Measurements from ENCODE around the gene HOXD10.

Gene HOXD10

GRCh38 chr2:176107731-176108181, 8.8 kb upstream of the HOXD10 start:
- TF ChIP-seq CTCF (IDR thresholded peaks at IDR 0.05; ENCODE audit: low read length, missing control alignments): no peak
- H3K4me3 ChIP-seq (replicated peaks; ENCODE audit: low read depth, low read length): no peak overlapping the region
- DNase-seq (ENCODE audit: low read depth): no peak

- no peak overlapping the region for H3K4me3 ChIP-seq (replicated peaks; ENCODE audit: low read depth, low read length)
- no peak for TF ChIP-seq CTCF (IDR thresholded peaks at IDR 0.05; ENCODE audit: low read length, missing control alignments)
- DNase-seq (ENCODE audit: low read depth): no peak
Observed at GRCh38 chr2:176109192-176109901, 7.2 kb upstream of the HOXD10 start.

- no peak overlapping the region for H3K4me3 ChIP-seq (replicated peaks; ENCODE audit: low read depth, low read length)
- TF ChIP-seq CTCF (IDR thresholded peaks at IDR 0.05; ENCODE audit: low read length, missing control alignments): no peak
- DNase-seq (ENCODE audit: low read depth): no peak
Observed at GRCh38 chr2:176109946-176110345, 6.6 kb upstream of the HOXD10 start.

GRCh38 chr2:176110415-176111308, 5.9 kb upstream of the HOXD10 start:
- no peak overlapping the region for H3K4me3 ChIP-seq (replicated peaks; ENCODE audit: low read depth, low read length)
- no peak for TF ChIP-seq CTCF (IDR thresholded peaks at IDR 0.05; ENCODE audit: low read length, missing control alignments)
- DNase-seq (ENCODE audit: low read depth): no peak

- no peak overlapping the region for H3K4me3 ChIP-seq (replicated peaks; ENCODE audit: low read depth, low read length)
- peak; percentile 47 for DNase-seq (ENCODE audit: low read depth)
- peak; percentile 69 for TF ChIP-seq CTCF (IDR thresholded peaks at IDR 0.05; ENCODE audit: low read length, missing control alignments)
Observed at GRCh38 chr2:176111309-176111663, 5.3 kb upstream of the HOXD10 start.

- TF ChIP-seq CTCF (IDR thresholded peaks at IDR 0.05; ENCODE audit: low read length, missing control alignments): no peak
- no peak overlapping the region for H3K4me3 ChIP-seq (replicated peaks; ENCODE audit: low read depth, low read length)
- no peak for DNase-seq (ENCODE audit: low read depth)
Observed at GRCh38 chr2:176111846-176112374, 4.7 kb upstream of the HOXD10 start.
